GM12864 (cell line): ENCODE results near the gene TRAPPC10.

Source experiments
- DNase-seq: peaks from one replicate; pipeline ENCODE4 v3.0.0-alpha.2; 2011; ENCODE audit warnings: low read depth
- H3K4me3 ChIP-seq: 2 replicates; pipeline ENCODE4 v1.5.1; 2011; ENCODE audit warnings: mild to moderate bottlenecking, low read depth, low read length, control low read depth
- CTCF ChIP-seq: IDR thresholded peaks from 2 replicates; pipeline ENCODE4 v1.5.1; 2011; ENCODE audit warnings: low read depth, mild to moderate bottlenecking, moderate library complexity, low read length, control low read depth, inconsistent platforms; ENCODE audit errors: missing control alignments

The TRAPPC10 gene

GRCh38 chr21:43975469-43976098 is 36.5 kb upstream of the TRAPPC10 start:
- TF ChIP-seq CTCF = peak; percentile 97
- no peak for DNase-seq
- no peak overlapping the region for H3K4me3 ChIP-seq

- no peak for TF ChIP-seq CTCF
- H3K4me3 ChIP-seq = no peak overlapping the region
- no peak for DNase-seq
Measured at GRCh38 chr21:43976661-43977060, 35.4 kb upstream of the TRAPPC10 start.

- no peak overlapping the region for H3K4me3 ChIP-seq
- no peak for TF ChIP-seq CTCF
- DNase-seq = no peak
Measured at GRCh38 chr21:43978060-43978459, 34.0 kb upstream of the TRAPPC10 start.

- no peak for TF ChIP-seq CTCF
- DNase-seq = no peak
Measured at GRCh38 chr21:43979654-43980053, 32.5 kb upstream of the TRAPPC10 start.

GRCh38 chr21:43981151-43981870 is 30.8 kb upstream of the TRAPPC10 start:
- DNase-seq = no peak
- no peak for TF ChIP-seq CTCF
- no peak overlapping the region for H3K4me3 ChIP-seq

More at GRCh38 chr21:43979654-43980053, 32.5 kb upstream of the TRAPPC10 start:
- H3K4me3 ChIP-seq = no peak overlapping the region

- no peak overlapping the region for H3K4me3 ChIP-seq
- no peak for TF ChIP-seq CTCF
- DNase-seq = no peak
Measured at GRCh38 chr21:43981871-43982210, 30.3 kb upstream of the TRAPPC10 start.
